Endometrial microvascular endothelial cells (primary cell): ENCODE measurements around the gene GNG7. TPM values are rescaled to one million over a fixed set of nuclear protein-coding genes. Genes with fewer than 3 reads are reported as not detected.

Experiments
- in situ Hi-C: cut with HindIII; loops from 2 replicates; pipeline ENCODE4 v1.10.0; 2017; ENCODE audit warnings: low sequenced_read_pairs, low pct_unique_long_range_greater_than_20kb; ENCODE audit errors: inconsistent ontology term
- total RNA-seq: library from RNA; depleted of rRNA; stranded (reverse); fragments of >200 nt; gene quantifications from one replicate; pipeline ENCODE4 v1.2.3, GENCODE V29; 2015; ENCODE audit errors: inconsistent ontology term

Gene GNG7
- total RNA-seq, 1 donor from 2014 or later = not detected

- in situ Hi-C loops = no loop called here
Measured at GRCh38 chr19:2728783-2729387, 26.4 kb upstream of the GNG7 start.

- in situ Hi-C loops = no loop called here
Measured at GRCh38 chr19:2727640-2727944, 25.1 kb upstream of the GNG7 start.

GRCh38 chr19:2726904-2727639, 24.6 kb upstream of the GNG7 start:
- in situ Hi-C loops = no loop called here

DNA sequence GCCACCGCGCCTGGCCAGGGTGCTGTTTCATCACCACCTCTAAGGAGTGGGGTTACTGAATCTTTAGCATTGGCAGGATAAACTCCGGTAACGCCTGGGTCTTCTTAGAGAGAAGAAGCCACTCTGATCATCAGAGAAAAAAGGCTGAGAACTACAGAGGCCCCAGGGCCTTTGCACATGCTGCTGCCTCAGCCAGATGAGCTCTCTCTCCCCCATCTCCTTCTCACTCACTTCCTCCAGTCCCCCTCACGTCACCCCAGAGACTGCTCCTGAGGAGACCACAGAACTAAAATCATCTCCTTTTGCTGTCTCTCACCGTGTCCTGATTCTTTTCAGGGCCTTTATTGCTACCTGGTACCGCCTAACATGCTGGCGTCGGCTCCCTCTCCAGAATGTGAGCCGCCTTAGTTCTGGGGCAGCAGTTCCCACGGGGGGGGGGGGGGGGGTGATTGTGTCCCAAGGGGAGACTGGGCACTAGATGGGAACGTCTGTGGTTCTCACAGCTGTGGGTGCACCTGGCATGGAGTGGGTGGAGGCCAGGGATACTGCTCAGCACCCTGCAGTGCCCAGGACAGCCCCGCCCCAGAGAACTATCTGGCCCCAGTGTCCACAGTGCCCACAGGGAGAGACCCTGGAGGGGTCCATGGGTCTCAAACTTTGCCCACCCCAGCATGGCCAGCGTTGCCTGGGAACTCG, 23.8 kb upstream of the GNG7 start:
- in situ Hi-C loops = no loop called here

GRCh38 chr19:2724148-2724557, 21.7 kb upstream of the GNG7 start:
- in situ Hi-C loops = no loop called here

DNA sequence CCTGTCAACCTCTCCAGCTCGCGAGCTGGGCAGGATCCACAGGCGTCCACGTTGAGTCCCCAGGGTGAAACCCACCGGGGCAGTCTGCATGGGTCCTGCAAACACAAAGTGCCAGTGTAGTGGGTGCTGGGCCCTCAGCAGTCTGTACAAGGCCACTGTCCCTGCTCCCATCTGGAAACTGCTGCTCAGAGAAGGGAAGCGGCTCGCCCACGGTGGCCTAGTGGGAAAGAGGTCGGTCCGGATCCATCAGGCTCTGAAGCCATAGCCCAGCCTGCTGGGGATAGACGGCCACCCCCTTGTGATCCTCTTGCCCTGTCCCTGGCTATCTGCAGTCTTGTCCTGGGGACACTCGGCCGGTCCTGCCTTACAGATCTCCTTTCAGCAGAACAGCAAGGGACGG, 21.3 kb upstream of the GNG7 start:
- in situ Hi-C loops = no loop called here

DNA sequence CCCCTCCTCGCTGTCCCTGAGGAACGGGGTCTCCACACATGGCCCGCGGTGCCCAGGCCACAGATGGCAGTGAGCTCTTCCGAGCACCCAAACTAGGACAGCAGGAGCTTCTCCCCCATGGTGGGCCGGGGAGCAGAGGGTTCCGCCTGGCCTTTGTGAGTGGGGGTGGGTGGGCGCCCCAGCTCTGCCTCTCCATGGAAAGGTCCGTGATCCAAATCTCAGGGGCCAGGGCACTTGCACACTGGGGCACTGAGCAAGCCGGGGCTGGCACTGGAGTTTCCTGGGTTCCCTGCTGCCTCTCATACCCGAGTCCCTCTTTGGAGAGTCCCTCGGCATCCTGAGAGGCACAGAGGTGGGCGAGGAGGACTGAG, 20.8 kb upstream of the GNG7 start:
- in situ Hi-C loops = no loop called here

GRCh38 chr19:2722541-2723344, 20.2 kb upstream of the GNG7 start:
- in situ Hi-C loops = no loop called here

- in situ Hi-C loops = no loop called here
Measured at GRCh38 chr19:2721570-2722540, 19.4 kb upstream of the GNG7 start.

- in situ Hi-C loops = no loop called here
Measured at GRCh38 chr19:2720777-2721569, 18.5 kb upstream of the GNG7 start, which contains the start of gene DIRAS1. Gene DIRAS1 (minus strand): TSS chr19:2721372. CDS start chr19:2717806, 3,566 bp downstream.

GRCh38 chr19:2719920-2720776, 17.7 kb upstream of the GNG7 start:
- in situ Hi-C loops = no loop called here

- in situ Hi-C loops = no loop called here
Measured at GRCh38 chr19:2719232-2719735, 16.8 kb upstream of the GNG7 start.

- in situ Hi-C loops = no loop called here
Measured at GRCh38 chr19:2717638-2718541, 15.4 kb upstream of the GNG7 start.

DNA sequence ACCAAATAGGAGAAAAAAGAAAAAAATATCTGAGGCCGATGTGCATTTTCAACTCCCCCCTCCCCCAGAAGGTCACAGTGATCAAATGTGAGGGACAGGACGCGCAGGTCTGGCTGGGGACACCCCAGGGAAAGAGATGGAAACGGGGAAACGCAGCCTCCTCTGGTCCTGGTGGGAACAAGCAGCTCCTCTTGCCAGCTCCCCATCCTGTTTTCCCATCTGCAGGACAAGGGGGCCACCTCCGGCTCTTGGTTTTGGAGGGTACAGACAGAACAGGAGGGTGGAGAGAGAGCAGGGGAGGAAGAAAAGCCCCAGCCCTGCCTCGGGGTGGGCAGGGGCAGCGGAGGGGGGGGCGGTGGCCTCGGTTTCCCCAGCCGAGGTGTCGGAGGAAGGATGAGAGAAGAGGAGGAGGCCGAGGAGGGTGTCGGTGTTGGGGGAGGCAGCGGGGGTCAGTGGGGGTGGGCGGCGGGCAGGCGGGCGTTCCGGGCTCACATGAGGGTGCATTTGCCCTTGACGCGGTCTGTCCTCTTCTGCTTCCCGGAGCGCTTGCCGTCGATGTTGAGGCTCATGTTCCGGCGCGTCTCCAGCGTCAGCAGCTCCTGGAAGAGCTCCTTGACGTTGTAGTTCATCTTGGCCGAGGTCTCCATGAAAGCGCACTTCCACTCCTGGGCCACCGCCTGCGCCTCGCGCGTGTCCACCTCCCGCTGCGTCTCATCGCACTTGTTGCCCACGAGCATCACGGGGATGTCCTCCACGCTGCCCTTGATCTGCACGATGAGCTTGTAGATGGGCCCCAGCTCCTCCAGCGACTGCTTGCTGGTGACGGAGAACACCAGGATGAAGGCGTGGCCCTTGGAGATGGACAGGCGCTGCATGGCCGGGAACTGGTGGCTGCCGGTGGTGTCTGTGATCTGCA, 14.5 kb upstream of the GNG7 start:
- in situ Hi-C loops = no loop called here

DNA sequence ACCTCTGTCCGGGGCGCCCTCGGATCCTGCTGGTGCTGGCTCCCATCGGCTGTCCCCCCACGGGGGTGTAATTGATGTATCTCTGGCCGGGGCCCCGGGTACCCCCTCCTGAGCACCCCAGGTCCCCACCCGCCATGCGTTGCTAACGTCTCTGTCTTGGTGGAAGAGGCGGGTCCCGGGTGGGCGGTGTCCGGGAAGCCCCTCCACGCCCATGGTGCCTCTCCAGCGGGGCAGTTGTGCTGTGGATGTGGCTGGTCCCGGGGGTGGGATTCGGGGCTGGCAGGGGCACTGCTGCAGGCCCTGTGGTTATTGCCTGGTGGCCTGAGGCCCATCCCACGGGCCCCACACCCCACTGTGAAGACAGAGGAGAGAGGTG, 13.8 kb upstream of the GNG7 start:
- in situ Hi-C loops = no loop called here
